Thoracic aorta (tissue), 2 donors: Measurements from ENCODE around the gene RGR. TPM values are rescaled to one million over a fixed set of nuclear protein-coding genes. Genes with fewer than 3 reads are reported as not detected.

Experiments used
- ATAC-seq: fragments of 150-250 bp; one replicate; pipeline ENCODE4 v1.8.0; 2017; ENCODE audit warnings: low read depth; ENCODE audit not compliant: insufficient number of reproducible peaks, low FRiP score
- DNase-seq: peaks from one replicate; pipeline ENCODE4 v3.0.0-alpha.2; 2020; ENCODE audit warnings: low spot score
- H3K27ac ChIP-seq, 2 donors: fragments of 200-600 bp; sonication (generic); 1 replicate in 1 of 2; 2 replicates in 1 of 2; pipeline ENCODE4 v1.5.1; 2016; ENCODE audit warnings: mild to moderate bottlenecking in 2 of 2, moderate library complexity in 2 of 2
- H3K27me3 ChIP-seq: fragments of 200-600 bp; sonication (generic); replicated peaks from 2 replicates; pipeline ENCODE4 v1.6.0; 2016; ENCODE audit warnings: mild to moderate bottlenecking; ENCODE audit not compliant: insufficient read depth
- H3K36me3 ChIP-seq: fragments of 200-600 bp; sonication (generic); one replicate; pipeline ENCODE4 v1.5.1; 2016
- H3K4me1 ChIP-seq, 2 donors: fragments of 200-600 bp; sonication (generic); 1 replicate in 1 of 2; 2 replicates in 1 of 2; pipeline versions ENCODE4 v1.5.1 to v1.6.0; 2016; ENCODE audit warnings: low read depth in 2 of 2, mild to moderate bottlenecking in 1 of 2; ENCODE audit not compliant: control insufficient read depth in 1 of 2
- H3K4me3 ChIP-seq: fragments of 200-600 bp; sonication (generic); 2 replicates; pipeline ENCODE4 v1.5.1; 2016; ENCODE audit warnings: mild to moderate bottlenecking
- H3K9me3 ChIP-seq: fragments of 200-600 bp; sonication (generic); 2 replicates; pipeline ENCODE4 v1.5.1; 2016
- CTCF ChIP-seq: fragments of 200-600 bp; sonication (generic); IDR thresholded peaks from one replicate; pipeline ENCODE4 v1.5.1; 2019; ENCODE audit warnings: antibody characterized with exemption
- total RNA-seq, 2 donors: library from RNA; depleted of rRNA; stranded (reverse); fragments of >200 nt; gene quantifications; one replicate each; pipeline versions ENCODE4 v1.1.0 to v1.2.3, GENCODE V29; 2016

The RGR gene
- total RNA-seq, 2 donors from 2014 or later = not detected

- no peaks in the 10 kb centered on the region for H3K36me3 ChIP-seq
- no peak overlapping the region for H3K27ac ChIP-seq
- no peaks in the 10 kb centered on the region for H3K4me1 ChIP-seq
- no peaks in the 10 kb centered on the region for H3K27me3 ChIP-seq
- H3K4me3 ChIP-seq = no peak overlapping the region
- no peak for TF ChIP-seq CTCF
- H3K9me3 ChIP-seq = no peaks in the 10 kb centered on the region
- ATAC-seq = no peak
- DNase-seq = no peak
Observed at GRCh38 chr10:84200537-84201243, 44.2 kb upstream of the RGR start.

- H3K4me1 ChIP-seq = no peaks in the 10 kb centered on the region
- DNase-seq (no peak), ATAC-seq (no peak)
- H3K27ac ChIP-seq = no peak overlapping the region
- no peaks in the 10 kb centered on the region for H3K27me3 ChIP-seq
- no peaks in the 10 kb centered on the region for H3K9me3 ChIP-seq
- no peak overlapping the region for H3K4me3 ChIP-seq
- no peak for TF ChIP-seq CTCF
- no peaks in the 10 kb centered on the region for H3K36me3 ChIP-seq
Observed at GRCh38 chr10:84201244-84201606, 43.6 kb upstream of the RGR start.

GRCh38 chr10:84201682-84202081 lies 43.2 kb upstream of the RGR start:
- ATAC-seq (no peak), DNase-seq (no peak)
- Histone ChIP-seq H3K4me3 (no peak overlapping the region), H3K36me3 (no peaks in the 10 kb centered on the region), H3K9me3 (no peaks in the 10 kb centered on the region), H3K27ac (no peak overlapping the region), H3K27me3 (no peaks in the 10 kb centered on the region), H3K4me1 (no peaks in the 10 kb centered on the region)
- TF ChIP-seq CTCF = no peak

- no peaks in the 10 kb centered on the region for H3K27me3 ChIP-seq
- no peaks in the 10 kb centered on the region for H3K9me3 ChIP-seq
- H3K36me3 ChIP-seq = no peaks in the 10 kb centered on the region
- H3K4me3 ChIP-seq = no peak overlapping the region
- DNase-seq = no peak
- no peak for TF ChIP-seq CTCF
- H3K27ac ChIP-seq = no peak overlapping the region
- H3K4me1 ChIP-seq = no peaks in the 10 kb centered on the region
- ATAC-seq = no peak
Observed at GRCh38 chr10:84202349-84202748, 42.5 kb upstream of the RGR start.

GRCh38 chr10:84204122-84204521 lies 40.7 kb upstream of the RGR start:
- Histone ChIP-seq H3K27me3 (no peaks in the 10 kb centered on the region), H3K27ac (no peak overlapping the region), H3K36me3 (no peaks in the 10 kb centered on the region), H3K9me3 (no peaks in the 10 kb centered on the region), H3K4me3 (no peak overlapping the region), H3K4me1 (no peaks in the 10 kb centered on the region)
- no peak for DNase-seq
- ATAC-seq = no peak
- TF ChIP-seq CTCF = no peak
